ENCODE measurements around the gene SCGB3A1.

- TF ChIP-seq ESRRA (CRISPR knock-in tag; IDR thresholded peaks at IDR 0.05; ENCODE audit: borderline replicate concordance) (no peak), USF2 (CRISPR knock-in tag; IDR thresholded peaks at IDR 0.05) (no peak), NR2C2 (CRISPR knock-in tag; IDR thresholded peaks at IDR 0.05) (no peak), CTCF (IDR thresholded peaks at IDR 0.05) (no peak), NFE2L1 (CRISPR knock-in tag; IDR thresholded peaks at IDR 0.05) (no peak), CREB1 (CRISPR knock-in tag; IDR thresholded peaks at IDR 0.05) (no peak), SP1 (CRISPR knock-in tag; conservative IDR thresholded peaks at IDR 0.05) (no peak)
Measured at GRCh38 chr5:180639287-180639686, 48.0 kb upstream of the SCGB3A1 start.

Data from WTC11 (cell line).